ENCODE data around the gene MLANA. TPM values are rescaled to one million over a fixed set of nuclear protein-coding genes. Genes with fewer than 3 reads are reported as not detected.

Gene MLANA
- total RNA-seq, 2 experiments from 2014 or later, result not detected

- DNase-seq (no peak), ATAC-seq (no peak)
- Mint-ChIP-seq H3K27me3 (no peaks in the 10 kb centered on the region), H3K4me1 (ENCODE audit: low read depth) (peaks cover 11% of the 10 kb centered on the region), H3K4me3 (no peak overlapping the region), H3K36me3 (ENCODE audit: low read depth) (no peaks in the 10 kb centered on the region), H3K27ac (no peak overlapping the region), H3K9me3 (no peaks in the 10 kb centered on the region)
- TF ChIP-seq, protein P1, sequence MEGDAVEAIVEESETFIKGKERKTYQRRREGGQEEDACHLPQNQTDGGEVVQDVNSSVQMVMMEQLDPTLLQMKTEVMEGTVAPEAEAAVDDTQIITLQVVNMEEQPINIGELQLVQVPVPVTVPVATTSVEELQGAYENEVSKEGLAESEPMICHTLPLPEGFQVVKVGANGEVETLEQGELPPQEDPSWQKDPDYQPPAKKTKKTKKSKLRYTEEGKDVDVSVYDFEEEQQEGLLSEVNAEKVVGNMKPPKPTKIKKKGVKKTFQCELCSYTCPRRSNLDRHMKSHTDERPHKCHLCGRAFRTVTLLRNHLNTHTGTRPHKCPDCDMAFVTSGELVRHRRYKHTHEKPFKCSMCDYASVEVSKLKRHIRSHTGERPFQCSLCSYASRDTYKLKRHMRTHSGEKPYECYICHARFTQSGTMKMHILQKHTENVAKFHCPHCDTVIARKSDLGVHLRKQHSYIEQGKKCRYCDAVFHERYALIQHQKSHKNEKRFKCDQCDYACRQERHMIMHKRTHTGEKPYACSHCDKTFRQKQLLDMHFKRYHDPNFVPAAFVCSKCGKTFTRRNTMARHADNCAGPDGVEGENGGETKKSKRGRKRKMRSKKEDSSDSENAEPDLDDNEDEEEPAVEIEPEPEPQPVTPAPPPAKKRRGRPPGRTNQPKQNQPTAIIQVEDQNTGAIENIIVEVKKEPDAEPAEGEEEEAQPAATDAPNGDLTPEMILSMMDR (IDR thresholded peaks at IDR 0.05), result no peak
- CTCF ChIA-PET, result interaction anchor here (0.8 to 2.8 kb wide), 4 partner anchors 10 to 41 kb away, joined by 3 to 8 read pairs (median 6); partner anchors contain the start of gene ERMP1
- POLR2A ChIA-PET, result no interaction called here
- intact Hi-C loops (cut with micrococcal nuclease), result no loop called here
Observed at GRCh38 chr9:5868235-5868634, 22.5 kb upstream of the MLANA start.

DNA sequence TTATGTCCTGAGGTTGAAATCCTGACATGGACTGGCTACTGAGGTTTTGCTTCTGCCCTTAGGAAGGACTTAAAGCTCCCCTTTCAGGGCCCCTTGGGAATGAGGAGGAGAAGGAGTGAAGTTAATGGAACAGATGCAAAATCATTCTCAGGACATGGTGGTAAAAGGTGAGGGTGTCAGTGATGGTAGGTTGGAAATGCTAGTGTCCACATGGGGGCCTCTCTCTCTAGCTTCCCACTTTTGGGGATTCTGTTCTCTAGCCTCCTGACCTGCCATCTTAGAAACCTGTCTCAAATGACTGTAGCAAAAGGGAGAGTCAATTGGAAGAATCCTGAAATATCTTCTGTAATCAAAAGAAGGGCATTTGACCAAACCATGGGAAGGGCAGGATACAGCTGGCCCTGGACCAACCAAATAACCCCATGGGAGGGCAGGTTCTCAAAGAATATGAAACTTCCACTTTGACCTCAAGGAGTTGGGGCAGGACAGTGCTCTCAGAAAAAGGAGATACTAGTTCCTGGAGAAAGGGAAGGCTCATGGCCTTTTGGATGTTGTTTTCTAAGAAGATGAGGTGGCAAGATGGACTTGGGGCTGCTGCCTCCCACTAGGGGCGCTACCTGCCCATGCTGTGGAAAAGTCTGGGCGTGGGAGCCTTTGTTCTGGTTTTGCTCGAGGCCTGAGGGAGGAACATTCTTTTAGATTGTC, 21.2 kb upstream of the MLANA start:
- peaks cover 19% of the 10 kb centered on the region for H3K4me1 Mint-ChIP-seq (ENCODE audit: low read depth)
- intact Hi-C loops (cut with micrococcal nuclease), result no loop called here
- DNase-seq (peak; percentile 49), ATAC-seq (peak; percentile 71)
- ChIA-PET POLR2A (interaction anchor here (0.9 kb wide), 1 partner anchor 10 kb away, joined by 3 read pairs; no protein-coding TSS in a partner anchor), CTCF (interaction anchor here (0.9 to 2.8 kb wide), 11 partner anchors 9 to 107 kb away, joined by 3 to 13 read pairs (median 4); partner anchors contain the start of gene ERMP1)
- TF ChIP-seq, protein P1 (IDR thresholded peaks at IDR 0.05), result peak; percentile 32
- H3K9me3 Mint-ChIP-seq, result no peaks in the 10 kb centered on the region
- H3K36me3 Mint-ChIP-seq (ENCODE audit: low read depth), result no peaks in the 10 kb centered on the region
- no peaks in the 10 kb centered on the region for H3K27me3 Mint-ChIP-seq
- H3K27ac Mint-ChIP-seq, result peak overlapping the region; percentile 52
- no peak overlapping the region for H3K4me3 Mint-ChIP-seq

- ATAC-seq, result no peak
- Mint-ChIP-seq H3K27me3 (no peaks in the 10 kb centered on the region), H3K36me3 (ENCODE audit: low read depth) (no peaks in the 10 kb centered on the region), H3K4me3 (no peak overlapping the region), H3K4me1 (ENCODE audit: low read depth) (peaks cover 19% of the 10 kb centered on the region), H3K9me3 (no peaks in the 10 kb centered on the region), H3K27ac (peak overlapping the region; percentile 52)
- TF ChIP-seq, protein P1 (IDR thresholded peaks at IDR 0.05), result no peak
- CTCF ChIA-PET, result interaction anchor here (1.0 to 2.6 kb wide), 8 partner anchors 9 to 106 kb away, joined by 3 to 13 read pairs (median 6); partner anchors contain the start of gene ERMP1
- POLR2A ChIA-PET, result interaction anchor here (0.9 kb wide), 1 partner anchor 9 kb away, joined by 3 read pairs; no protein-coding TSS in a partner anchor
- intact Hi-C loops (cut with micrococcal nuclease), result no loop called here
- DNase-seq, result no peak
Observed at GRCh38 chr9:5870020-5870339, 20.7 kb upstream of the MLANA start.

DNA sequence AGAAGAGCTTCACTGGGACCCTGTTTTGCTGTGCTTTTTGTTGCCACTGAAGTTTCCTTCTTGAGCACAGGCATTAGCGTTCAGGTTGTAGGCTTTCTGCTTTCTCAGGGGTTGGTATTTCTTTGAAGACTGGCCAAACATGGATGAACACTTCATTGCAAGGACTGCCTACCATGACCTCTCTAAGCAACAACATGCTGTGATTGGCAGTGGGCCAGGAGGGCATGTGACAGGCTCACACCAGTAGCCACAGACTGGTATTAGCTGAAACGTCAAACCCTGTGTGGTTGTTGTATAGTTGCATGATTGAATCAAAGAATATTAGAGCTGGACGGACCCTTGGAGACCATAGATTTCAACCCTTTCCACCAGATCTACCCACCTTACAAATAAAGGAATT, 20.0 kb upstream of the MLANA start:
- Mint-ChIP-seq H3K9me3 (no peaks in the 10 kb centered on the region), H3K4me3 (no peak overlapping the region), H3K27ac (no peak overlapping the region), H3K4me1 (ENCODE audit: low read depth) (peaks cover 19% of the 10 kb centered on the region), H3K27me3 (no peaks in the 10 kb centered on the region), H3K36me3 (ENCODE audit: low read depth) (no peaks in the 10 kb centered on the region)
- no peak for ATAC-seq
- CTCF ChIA-PET, result interaction anchor here (0.7 to 2.6 kb wide), 4 partner anchors 15 to 184 kb away, joined by 3 to 13 read pairs (median 6); partner anchors contain the start of gene ERMP1
- intact Hi-C loops (cut with micrococcal nuclease), result no loop called here
- TF ChIP-seq, protein P1 (IDR thresholded peaks at IDR 0.05), result no peak
- no peak for DNase-seq
- POLR2A ChIA-PET, result no interaction called here

DNA sequence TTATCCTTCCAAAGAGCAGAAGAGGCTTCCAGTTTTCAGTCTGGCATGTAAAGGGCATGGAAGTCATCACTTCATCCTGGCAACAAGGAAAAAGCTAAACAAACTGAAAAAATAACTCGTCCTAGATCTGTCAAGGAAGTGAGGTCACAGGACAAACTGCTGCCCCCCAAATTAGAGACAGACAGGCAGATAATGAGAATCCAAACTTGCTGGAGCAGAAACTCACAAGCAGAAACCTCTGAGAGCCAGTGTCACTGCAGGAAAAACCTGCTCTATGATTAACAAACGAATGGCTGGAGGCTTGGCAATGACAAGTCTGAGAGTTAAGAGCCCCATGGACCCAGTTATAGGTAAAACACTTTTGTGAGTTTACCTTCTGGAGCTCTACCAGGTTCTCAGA, 18.9 kb upstream of the MLANA start:
- Mint-ChIP-seq H3K27me3 (no peaks in the 10 kb centered on the region), H3K4me3 (no peak overlapping the region), H3K9me3 (no peaks in the 10 kb centered on the region), H3K36me3 (ENCODE audit: low read depth) (no peaks in the 10 kb centered on the region), H3K27ac (no peak overlapping the region), H3K4me1 (ENCODE audit: low read depth) (peaks cover 19% of the 10 kb centered on the region)
- POLR2A ChIA-PET, result no interaction called here
- CTCF ChIA-PET, result interaction anchor here (2.6 to 3.5 kb wide), 2 partner anchors 15 to 39 kb away, joined by 9 to 26 read pairs; partner anchors contain the start of gene ERMP1
- TF ChIP-seq, protein P1 (IDR thresholded peaks at IDR 0.05), result no peak
- intact Hi-C loops (cut with micrococcal nuclease), result no loop called here
- ATAC-seq (no peak), DNase-seq (no peak)
